WERI-Rb-1 (cell line): Measurements from ENCODE around the gene ADIPOR2.

Experiments used
- DNase-seq: peaks from one replicate; pipeline ENCODE4 v3.0.0-alpha.2; 2020
- H3K27ac ChIP-seq: fragments of 250-450 bp; sonication (Bioruptor Pico); 2 replicates; pipeline ENCODE4 v1.5.1; 2020; ENCODE audit warnings: mild to moderate bottlenecking, moderate library complexity
- H3K27me3 ChIP-seq: fragments of 250-450 bp; sonication (Bioruptor Pico); 2 replicates; pipeline ENCODE4 v1.5.1; 2021; ENCODE audit warnings: mild to moderate bottlenecking, low read depth, moderate library complexity; ENCODE audit not compliant: insufficient read depth, severe bottlenecking
- H3K36me3 ChIP-seq: fragments of 250-450 bp; sonication (Bioruptor Pico); 2 replicates; pipeline ENCODE4 v1.5.1; 2020; ENCODE audit warnings: mild to moderate bottlenecking, moderate library complexity
- H3K4me3 ChIP-seq: 2 replicates; pipeline ENCODE4 v1.5.1; 2011; ENCODE audit warnings: low read depth, mild to moderate bottlenecking, control low read depth, low read length
- H3K9me3 ChIP-seq: fragments of 250-450 bp; sonication (Bioruptor Pico); 2 replicates; pipeline ENCODE4 v1.5.1; 2021; ENCODE audit warnings: mild to moderate bottlenecking, moderate library complexity; ENCODE audit not compliant: severe bottlenecking
- CTCF ChIP-seq: IDR thresholded peaks from 2 replicates; pipeline ENCODE4 v1.5.1; 2011; ENCODE audit warnings: low read depth, mild to moderate bottlenecking, control low read depth, inconsistent platforms, low read length

ADIPOR2 gene

DNA sequence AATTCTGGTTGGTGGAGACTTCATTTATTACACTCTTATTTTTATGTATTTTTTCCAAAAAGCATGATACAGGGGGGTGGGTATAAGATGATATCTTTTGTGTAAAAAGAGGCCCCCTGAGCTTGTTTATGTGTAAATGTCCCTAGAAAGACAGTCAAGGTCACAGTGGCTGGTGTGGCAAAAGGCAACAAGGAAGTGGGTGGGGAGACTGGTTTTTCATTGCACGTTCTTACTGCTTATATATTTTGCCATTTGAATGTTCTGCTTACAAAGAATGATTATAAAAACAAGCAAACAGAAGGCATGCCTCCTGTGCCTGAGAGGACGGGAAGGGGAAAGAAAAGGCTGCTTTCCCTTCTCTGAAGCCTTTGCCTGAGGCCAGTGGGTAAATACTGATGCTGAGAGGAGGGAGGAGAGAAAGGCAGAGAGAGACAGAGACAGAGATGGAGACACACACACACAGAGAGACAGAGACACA lies 24.1 kb upstream of the ADIPOR2 start:
- Histone ChIP-seq H3K27me3 (no peaks in the 10 kb centered on the region), H3K36me3 (no peaks in the 10 kb centered on the region), H3K27ac (no peak overlapping the region), H3K4me3 (no peak overlapping the region), H3K9me3 (no peaks in the 10 kb centered on the region)
- no peak for TF ChIP-seq CTCF
- no peak for DNase-seq

GRCh38 chr12:1668833-1669543 lies 21.9 kb upstream of the ADIPOR2 start:
- Histone ChIP-seq H3K4me3 (no peak overlapping the region), H3K9me3 (no peaks in the 10 kb centered on the region), H3K27ac (no peak overlapping the region), H3K36me3 (no peaks in the 10 kb centered on the region), H3K27me3 (no peaks in the 10 kb centered on the region)
- no peak for DNase-seq
- TF ChIP-seq CTCF: no peak

- Histone ChIP-seq H3K4me3 (no peak overlapping the region), H3K36me3 (no peaks in the 10 kb centered on the region), H3K27me3 (no peaks in the 10 kb centered on the region), H3K27ac (no peak overlapping the region), H3K9me3 (no peaks in the 10 kb centered on the region)
- DNase-seq: no peak
- TF ChIP-seq CTCF: no peak
These were observed 20.3 kb upstream of the ADIPOR2 start for GRCh38 chr12:1670358-1671268.

DNA sequence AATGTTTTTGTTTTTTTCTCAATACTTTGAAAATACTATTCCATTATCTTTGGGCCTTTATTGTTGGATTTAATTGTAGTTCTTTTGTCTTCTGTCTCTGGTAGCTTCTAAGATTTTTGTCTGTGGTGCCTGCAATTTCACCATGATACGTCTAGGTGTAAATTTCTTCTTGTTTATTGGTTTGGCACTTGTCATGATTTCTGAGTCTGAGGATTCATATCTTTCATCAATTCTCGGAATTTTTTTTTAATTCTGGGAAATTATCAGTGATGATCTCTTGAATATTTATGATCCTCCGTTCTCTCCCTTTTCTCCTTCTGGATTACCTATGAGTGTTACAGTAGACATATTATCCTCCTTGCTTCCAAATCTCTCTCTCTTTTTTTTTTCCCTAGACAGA lies 14.8 kb upstream of the ADIPOR2 start:
- no peaks in the 10 kb centered on the region for H3K36me3 ChIP-seq
- no peak overlapping the region for H3K4me3 ChIP-seq
- no peak for DNase-seq
- no peaks in the 10 kb centered on the region for H3K9me3 ChIP-seq
- no peak for TF ChIP-seq CTCF
- H3K27me3 ChIP-seq: no peaks in the 10 kb centered on the region
- H3K27ac ChIP-seq: no peak overlapping the region

DNA sequence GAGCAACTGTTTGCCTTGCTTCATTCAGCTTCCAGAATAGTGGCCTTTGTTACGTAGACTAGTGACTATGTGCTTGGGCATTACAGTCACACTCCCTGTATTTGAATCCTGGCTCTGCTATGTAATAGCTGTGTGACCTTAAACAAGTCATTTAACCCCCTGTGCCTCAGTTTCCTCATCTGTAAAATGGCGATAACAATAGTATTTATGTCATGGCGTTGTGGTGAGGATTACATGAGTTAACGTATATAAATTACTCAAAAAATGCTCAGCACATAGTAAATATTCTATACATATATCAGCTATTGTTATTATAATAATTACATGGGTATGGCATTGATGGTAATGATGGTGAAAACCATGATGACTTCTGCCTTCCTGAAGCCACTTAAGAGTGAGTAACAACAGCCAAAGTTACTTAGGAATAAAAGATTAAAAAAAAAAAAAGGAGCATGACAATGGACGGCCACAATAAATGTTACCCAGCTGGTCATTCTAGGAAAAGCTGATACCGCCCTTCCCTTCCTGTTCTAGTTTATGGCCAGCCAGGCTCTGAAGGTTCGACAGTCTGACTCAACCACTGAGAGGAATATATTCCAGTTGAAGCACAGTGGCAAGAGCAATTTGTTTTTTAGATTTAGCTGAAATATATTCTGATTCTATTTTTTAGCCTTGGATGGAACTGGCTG lies 9.9 kb upstream of the ADIPOR2 start:
- DNase-seq: no peak
- Histone ChIP-seq H3K9me3 (no peaks in the 10 kb centered on the region), H3K4me3 (no peak overlapping the region), H3K27me3 (no peaks in the 10 kb centered on the region), H3K27ac (no peak overlapping the region), H3K36me3 (no peaks in the 10 kb centered on the region)
- no peak for TF ChIP-seq CTCF
